Measurements from ENCODE around the gene UCN2.
"Not testable (repeated sequence)": the region's sequence is repeated elsewhere in the genome, so short reads cannot be mapped to it uniquely, and the experiment has no call there.

Gene UCN2

GRCh38 chr3:48532271-48532976 is 31.2 kb downstream of the UCN2 start:
- no peak for DNase-seq

- DNase-seq = not testable (repeated sequence)
These were observed 32.9 kb downstream of the UCN2 start for GRCh38 chr3:48530701-48531100.

DNA sequence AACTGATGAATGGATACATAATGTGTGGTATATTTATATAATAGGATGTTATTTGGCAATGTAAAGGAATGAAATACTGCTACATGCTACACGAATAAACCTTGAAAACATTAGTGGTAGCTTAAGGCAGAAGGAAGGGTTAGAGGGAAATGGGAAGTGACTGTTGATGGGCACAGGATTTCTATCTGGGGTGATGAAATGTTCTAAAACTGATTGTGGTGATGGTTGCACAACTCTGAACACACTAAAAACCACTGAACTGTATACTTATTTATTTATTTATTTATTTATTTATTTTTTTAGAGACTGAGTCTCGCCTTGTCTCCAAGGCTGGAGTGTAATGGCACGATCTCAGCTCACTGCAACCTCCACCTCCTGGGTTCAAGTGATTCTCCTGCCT is 34.8 kb downstream of the UCN2 start:
- no peak for DNase-seq

- DNase-seq = no peak
These were observed 35.5 kb downstream of the UCN2 start for GRCh38 chr3:48528048-48528447.

- DNase-seq = no peak
These were observed 38.6 kb downstream of the UCN2 start for GRCh38 chr3:48524970-48525369.

GRCh38 chr3:48521635-48522034 is 41.9 kb downstream of the UCN2 start:
- DNase-seq = no peak

DNA sequence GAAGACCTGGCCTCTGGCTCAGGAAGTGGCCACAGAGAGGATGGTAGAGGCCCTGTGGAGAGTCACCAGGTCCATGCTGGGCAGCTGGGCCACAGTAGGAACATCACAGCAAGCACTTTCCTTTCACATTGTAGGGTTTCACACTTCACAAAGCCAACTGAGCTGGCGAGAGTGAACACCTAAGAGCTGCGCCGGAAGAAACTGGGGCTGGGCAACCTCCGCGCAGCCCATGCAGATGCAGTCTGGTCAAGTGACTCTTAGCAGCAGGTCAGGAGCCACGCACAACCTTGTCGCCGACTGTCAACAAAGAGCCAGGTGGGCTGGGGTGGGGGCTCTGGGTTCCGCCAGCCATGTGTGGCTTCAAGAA is 44.3 kb downstream of the UCN2 start:
- DNase-seq = no peak

DNA sequence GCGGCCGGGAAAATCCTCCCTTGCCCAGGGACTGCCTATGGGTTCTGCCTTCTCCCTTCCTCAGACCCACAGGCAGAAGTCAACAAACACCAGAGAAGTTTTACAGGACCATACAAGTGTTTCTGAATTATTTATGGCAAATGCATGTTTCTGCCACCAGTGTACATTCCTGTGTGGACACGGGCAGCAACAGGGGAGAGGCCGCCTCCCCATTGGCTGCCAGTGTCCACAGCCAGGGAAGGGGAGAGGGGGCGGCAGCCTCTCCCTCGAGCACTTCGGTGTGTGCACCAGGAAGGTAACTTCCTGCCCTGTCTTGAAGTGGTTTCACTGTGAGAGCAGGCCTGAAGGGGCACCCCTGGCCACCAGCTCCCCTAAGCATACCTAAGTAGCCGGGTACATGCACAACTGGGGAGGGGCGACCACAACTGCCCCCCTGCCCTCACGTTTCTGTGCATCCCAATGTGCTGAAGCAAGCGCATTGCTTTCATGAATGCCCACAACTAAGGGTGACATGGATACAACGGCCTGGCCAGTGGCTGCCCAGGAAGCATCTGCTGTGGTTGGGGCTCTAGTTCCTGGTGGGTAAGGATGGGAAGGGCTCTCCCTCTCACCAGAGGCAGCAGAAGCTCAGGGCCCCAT is 44.8 kb downstream of the UCN2 start:
- no peak for DNase-seq

GRCh38 chr3:48518069-48518468 is 45.5 kb downstream of the UCN2 start:
- no peak for DNase-seq

GRCh38 chr3:48516571-48516970 is 47.0 kb downstream of the UCN2 start:
- DNase-seq = peak; percentile 20

DNA sequence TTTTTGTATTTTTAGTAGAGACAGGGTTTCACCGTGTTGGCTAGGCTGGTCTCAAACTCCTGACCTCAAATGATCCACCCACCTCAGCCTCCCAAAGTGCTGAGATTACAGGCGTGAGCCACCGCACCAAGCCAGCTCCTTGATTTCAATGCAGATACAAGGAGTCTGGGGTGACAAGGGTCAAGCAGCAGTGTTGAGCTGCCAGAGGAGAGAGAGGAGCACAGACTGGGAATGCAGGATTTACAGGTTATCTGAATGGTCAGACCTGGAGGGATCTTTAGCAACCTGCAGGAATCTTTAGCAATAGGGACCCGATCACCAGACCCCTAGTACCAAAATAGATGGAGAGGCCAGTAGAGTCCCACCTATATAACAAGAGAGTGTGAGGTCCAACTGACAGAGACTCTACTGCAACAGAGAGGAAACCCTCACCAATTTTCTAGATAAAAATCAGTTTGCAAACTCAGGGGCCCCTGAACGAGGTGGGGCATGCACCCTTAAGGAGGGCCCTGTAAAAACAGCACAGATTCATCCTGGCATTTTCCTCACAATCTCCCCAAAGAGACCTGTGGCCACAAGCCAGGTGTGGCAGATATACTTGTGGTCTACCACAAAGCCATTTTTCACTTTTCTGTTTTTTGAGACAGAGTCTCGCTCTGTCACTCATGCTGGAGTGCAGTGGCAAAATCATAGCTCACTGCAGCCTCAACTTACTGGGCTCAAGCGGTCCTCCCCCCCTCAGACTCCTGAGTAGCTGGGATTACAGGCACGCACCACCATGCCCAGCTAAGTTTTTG is 49.0 kb downstream of the UCN2 start:
- DNase-seq = peak; percentile 18

All from stimulated activated CD4-positive, alpha-beta T cell treated with anti-CD3 and anti-CD28 coated beads, Interleukin-4, amount 100 ng/mL, for 24 hours (primary cell).